ENCODE results near the gene BEND6.

The BEND6 gene

DNA sequence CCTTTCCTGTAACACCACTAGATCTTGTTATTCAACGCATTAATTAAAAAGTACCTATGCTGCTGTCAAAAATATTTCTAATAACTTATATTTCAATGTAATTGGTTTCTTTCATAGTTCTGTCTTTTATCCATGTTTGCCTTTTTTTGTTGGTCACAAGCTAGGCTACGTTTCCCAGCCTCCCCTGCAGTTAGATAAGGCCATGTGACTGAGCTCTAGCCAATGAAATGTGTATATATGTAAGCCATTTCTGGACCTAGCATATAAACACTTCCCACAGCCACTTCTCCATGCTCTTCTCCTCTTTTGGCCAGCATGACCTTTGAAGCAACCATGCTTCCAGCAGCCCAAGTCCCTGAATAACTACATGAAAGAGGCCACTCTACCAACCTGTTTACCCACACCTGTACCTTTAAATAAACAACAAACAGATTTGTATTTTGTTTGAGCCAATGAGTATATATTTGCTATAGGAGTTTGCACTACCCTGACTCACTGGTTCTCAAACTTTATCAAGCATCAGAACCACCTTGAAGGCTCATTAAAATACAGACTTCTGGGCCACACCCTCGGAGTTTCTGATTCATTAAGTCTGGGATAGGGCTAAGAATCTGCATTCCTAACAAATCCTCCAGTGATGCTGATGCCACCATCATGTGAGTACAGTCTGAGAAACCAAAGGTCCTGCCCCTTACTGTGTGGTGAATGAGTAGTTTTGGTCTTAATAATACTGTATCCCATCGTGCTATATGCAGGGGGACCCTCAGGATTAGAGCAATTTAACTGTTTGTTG, 45.6 kb upstream of the BEND6 start:
- no peaks in the 10 kb centered on the region for H3K36me3 ChIP-seq (ENCODE audit: control insufficient read depth, low read length)
- no peaks in the 10 kb centered on the region for H4K20me1 ChIP-seq (ENCODE audit: control insufficient read depth, insufficient read depth, low read depth, low read length)
- H3F3A ChIP-seq (ENCODE audit: control insufficient read depth, insufficient read depth) = no peaks in the 10 kb centered on the region
- H3K9me2 ChIP-seq (replicated peaks; ENCODE audit: control insufficient read depth, low read length) = no peaks in the 10 kb centered on the region
- no peaks in the 10 kb centered on the region for H3K4me1 ChIP-seq (ENCODE audit: control insufficient read depth, low read length)
- no peak overlapping the region for H3K27ac ChIP-seq (ENCODE audit: low read depth, low read length)
- TF ChIP-seq, protein P1, sequence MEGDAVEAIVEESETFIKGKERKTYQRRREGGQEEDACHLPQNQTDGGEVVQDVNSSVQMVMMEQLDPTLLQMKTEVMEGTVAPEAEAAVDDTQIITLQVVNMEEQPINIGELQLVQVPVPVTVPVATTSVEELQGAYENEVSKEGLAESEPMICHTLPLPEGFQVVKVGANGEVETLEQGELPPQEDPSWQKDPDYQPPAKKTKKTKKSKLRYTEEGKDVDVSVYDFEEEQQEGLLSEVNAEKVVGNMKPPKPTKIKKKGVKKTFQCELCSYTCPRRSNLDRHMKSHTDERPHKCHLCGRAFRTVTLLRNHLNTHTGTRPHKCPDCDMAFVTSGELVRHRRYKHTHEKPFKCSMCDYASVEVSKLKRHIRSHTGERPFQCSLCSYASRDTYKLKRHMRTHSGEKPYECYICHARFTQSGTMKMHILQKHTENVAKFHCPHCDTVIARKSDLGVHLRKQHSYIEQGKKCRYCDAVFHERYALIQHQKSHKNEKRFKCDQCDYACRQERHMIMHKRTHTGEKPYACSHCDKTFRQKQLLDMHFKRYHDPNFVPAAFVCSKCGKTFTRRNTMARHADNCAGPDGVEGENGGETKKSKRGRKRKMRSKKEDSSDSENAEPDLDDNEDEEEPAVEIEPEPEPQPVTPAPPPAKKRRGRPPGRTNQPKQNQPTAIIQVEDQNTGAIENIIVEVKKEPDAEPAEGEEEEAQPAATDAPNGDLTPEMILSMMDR (IDR thresholded peaks at IDR 0.05; ENCODE audit: low read depth, low read length, poor library complexity, severe bottlenecking) = no peak
- TF ChIP-seq EZH2phosphoT487 (IDR thresholded peaks at IDR 0.05; ENCODE audit: borderline replicate concordance, low read length) = no peak
- H3K27me3 ChIP-seq (ENCODE audit: control insufficient read depth, low read length) = peaks cover 14% of the 10 kb centered on the region
- H3K4me3 ChIP-seq (ENCODE audit: low read length) = no peak overlapping the region
- H3K79me2 ChIP-seq (ENCODE audit: control insufficient read depth, low read length) = no peaks in the 10 kb centered on the region
- no peaks in the 10 kb centered on the region for H3K9me3 ChIP-seq (ENCODE audit: control insufficient read depth, insufficient read depth, low read length)
- no peak overlapping the region for H3K4me2 ChIP-seq (ENCODE audit: low read length)

DNA sequence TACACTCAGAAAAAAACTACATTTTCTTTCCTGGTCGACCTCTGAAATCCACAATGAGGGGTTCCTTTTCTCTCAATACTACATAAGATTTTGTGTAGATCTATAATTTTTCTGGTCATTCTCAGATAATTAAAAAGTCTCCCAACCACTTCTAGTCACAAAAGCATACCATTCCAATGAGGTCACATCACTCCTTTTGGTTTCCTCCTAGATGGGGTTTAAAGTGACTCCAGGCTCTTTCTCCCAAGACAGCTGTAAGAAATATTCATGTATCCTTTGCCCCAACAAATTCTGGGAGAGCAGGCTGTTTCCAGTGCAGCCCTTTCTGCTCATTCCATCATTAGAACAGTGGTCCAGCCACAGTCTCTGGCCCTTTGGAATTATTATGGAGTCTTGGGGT, 43.1 kb upstream of the BEND6 start:
- Histone ChIP-seq H3K9me3 (ENCODE audit: control insufficient read depth, insufficient read depth, low read length) (no peaks in the 10 kb centered on the region), H3K9me2 (replicated peaks; ENCODE audit: control insufficient read depth, low read length) (no peaks in the 10 kb centered on the region), H3K27me3 (ENCODE audit: control insufficient read depth, low read length) (peaks cover 29% of the 10 kb centered on the region), H3K27ac (ENCODE audit: low read depth, low read length) (no peak overlapping the region), H4K20me1 (ENCODE audit: control insufficient read depth, insufficient read depth, low read depth, low read length) (no peaks in the 10 kb centered on the region), H3K36me3 (ENCODE audit: control insufficient read depth, low read length) (no peaks in the 10 kb centered on the region), H3K4me2 (ENCODE audit: low read length) (no peak overlapping the region), H3K4me3 (ENCODE audit: low read length) (no peak overlapping the region), H3K4me1 (ENCODE audit: control insufficient read depth, low read length) (no peaks in the 10 kb centered on the region), H3K79me2 (ENCODE audit: control insufficient read depth, low read length) (no peaks in the 10 kb centered on the region), H3F3A (ENCODE audit: control insufficient read depth, insufficient read depth) (no peaks in the 10 kb centered on the region)
- TF ChIP-seq, protein P1 (IDR thresholded peaks at IDR 0.05; ENCODE audit: low read depth, low read length, poor library complexity, severe bottlenecking) = no peak
- TF ChIP-seq EZH2phosphoT487 (IDR thresholded peaks at IDR 0.05; ENCODE audit: borderline replicate concordance, low read length) = no peak

DNA sequence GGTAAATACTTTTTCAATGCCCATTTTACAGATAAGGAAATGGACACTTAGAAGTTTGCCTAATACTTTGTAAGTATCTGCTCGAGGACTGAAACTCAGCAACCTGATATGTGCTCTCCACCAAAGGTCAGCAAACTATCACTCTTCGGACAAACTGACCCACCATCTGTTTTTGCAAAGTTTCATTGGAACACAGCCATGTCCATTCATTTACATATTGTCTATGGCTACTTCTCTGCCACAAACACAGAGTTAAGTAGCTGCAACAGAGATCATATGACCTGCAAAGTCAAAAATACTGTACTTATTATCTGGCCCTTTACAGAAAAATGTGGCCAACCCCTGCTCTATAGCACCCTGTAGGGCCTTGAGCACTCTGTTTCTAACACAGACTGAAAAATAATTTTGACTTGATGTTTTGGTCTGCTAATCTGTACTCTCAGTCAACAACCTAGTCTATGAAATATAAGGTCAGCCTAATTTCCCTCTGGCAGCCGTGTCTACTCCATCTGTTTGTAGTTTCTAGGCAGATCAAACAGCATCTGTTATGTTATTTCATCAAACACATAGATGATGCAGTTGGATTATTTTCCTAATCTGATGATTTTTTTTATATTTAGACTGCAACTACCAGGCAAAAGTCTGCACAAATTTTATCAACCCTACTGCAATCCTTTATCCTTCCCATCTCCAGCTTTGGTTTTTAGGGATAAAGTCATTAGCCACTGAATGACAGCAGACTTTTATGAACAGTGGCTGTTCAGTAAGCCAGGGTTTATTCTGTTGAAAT, 41.4 kb upstream of the BEND6 start:
- H3K27me3 ChIP-seq (ENCODE audit: control insufficient read depth, low read length) = peaks cover 34% of the 10 kb centered on the region
- H3K4me2 ChIP-seq (ENCODE audit: low read length) = no peak overlapping the region
- no peaks in the 10 kb centered on the region for H4K20me1 ChIP-seq (ENCODE audit: control insufficient read depth, insufficient read depth, low read depth, low read length)
- H3K9me3 ChIP-seq (ENCODE audit: control insufficient read depth, insufficient read depth, low read length) = no peaks in the 10 kb centered on the region; the same call in 1 of the 2 replicates
- H3K27ac ChIP-seq (ENCODE audit: low read depth, low read length) = no peak overlapping the region
- no peak overlapping the region for H3K4me3 ChIP-seq (ENCODE audit: low read length)
- H3K4me1 ChIP-seq (ENCODE audit: control insufficient read depth, low read length) = no peaks in the 10 kb centered on the region
- H3K79me2 ChIP-seq (ENCODE audit: control insufficient read depth, low read length) = no peaks in the 10 kb centered on the region
- TF ChIP-seq, protein P1 (IDR thresholded peaks at IDR 0.05; ENCODE audit: low read depth, low read length, poor library complexity, severe bottlenecking) = no peak
- TF ChIP-seq EZH2phosphoT487 (IDR thresholded peaks at IDR 0.05; ENCODE audit: borderline replicate concordance, low read length) = no peak
- H3K9me2 ChIP-seq (replicated peaks; ENCODE audit: control insufficient read depth, low read length) = no peaks in the 10 kb centered on the region
- no peaks in the 10 kb centered on the region for H3K36me3 ChIP-seq (ENCODE audit: control insufficient read depth, low read length)
- H3F3A ChIP-seq (ENCODE audit: control insufficient read depth, insufficient read depth) = no peaks in the 10 kb centered on the region

Data from DOHH2 (cell line).